ENCODE results near the gene WSCD2. TPM values are rescaled to one million over a fixed set of nuclear protein-coding genes. Genes with fewer than 3 reads are reported as not detected.

WSCD2 gene
- total RNA-seq, 4 donors from 2014 or later: 6.7 TPM; not detected in 3

GRCh38 chr12:108253540-108253939, 124.5 kb downstream of the WSCD2 start:
- no peaks in the 10 kb centered on the region for H3K27me3 ChIP-seq
- no peaks in the 10 kb centered on the region for H3K36me3 ChIP-seq
- H3K4me3 ChIP-seq: no peak overlapping the region
- no peaks in the 10 kb centered on the region for H3K4me1 ChIP-seq
- H3K9me3 ChIP-seq: no peaks in the 10 kb centered on the region
- no peak overlapping the region for H3K27ac ChIP-seq
- TF ChIP-seq POLR2A (IDR thresholded peaks at IDR 0.05): no peak
- no peak for TF ChIP-seq CTCF (IDR thresholded peaks at IDR 0.05)
- no peak for DNase-seq

- Histone ChIP-seq H3K4me3 (no peak overlapping the region), H3K27me3 (no peaks in the 10 kb centered on the region), H3K4me1 (no peaks in the 10 kb centered on the region), H3K27ac (no peak overlapping the region), H3K36me3 (no peaks in the 10 kb centered on the region), H3K9me3 (no peaks in the 10 kb centered on the region)
- no peak for TF ChIP-seq CTCF (IDR thresholded peaks at IDR 0.05)
- TF ChIP-seq POLR2A (IDR thresholded peaks at IDR 0.05): no peak
- no peak for DNase-seq
Measured at GRCh38 chr12:108254030-108254429, 124.9 kb downstream of the WSCD2 start.

GRCh38 chr12:108254517-108255251, 125.6 kb downstream of the WSCD2 start:
- H3K27ac ChIP-seq: no peak overlapping the region
- H3K27me3 ChIP-seq: no peaks in the 10 kb centered on the region
- no peak overlapping the region for H3K4me3 ChIP-seq
- no peaks in the 10 kb centered on the region for H3K4me1 ChIP-seq
- no peak for DNase-seq
- H3K9me3 ChIP-seq: no peaks in the 10 kb centered on the region
- TF ChIP-seq POLR2A (IDR thresholded peaks at IDR 0.05) (no peak), CTCF (IDR thresholded peaks at IDR 0.05) (no peak)
- no peaks in the 10 kb centered on the region for H3K36me3 ChIP-seq

- no peak for TF ChIP-seq POLR2A (IDR thresholded peaks at IDR 0.05)
- TF ChIP-seq CTCF (IDR thresholded peaks at IDR 0.05): no peak
- no peak for DNase-seq
- Histone ChIP-seq H3K27ac (no peak overlapping the region), H3K4me1 (no peaks in the 10 kb centered on the region), H3K27me3 (no peaks in the 10 kb centered on the region), H3K4me3 (no peak overlapping the region), H3K36me3 (no peaks in the 10 kb centered on the region), H3K9me3 (no peaks in the 10 kb centered on the region)
Measured at GRCh38 chr12:108255252-108255602, 126.1 kb downstream of the WSCD2 start.

- Histone ChIP-seq H3K4me3 (no peak overlapping the region), H3K27me3 (no peaks in the 10 kb centered on the region), H3K27ac (no peak overlapping the region), H3K9me3 (peaks cover 0 to 3% (median 0%) of the 10 kb centered on the region in 4 donors), H3K36me3 (no peaks in the 10 kb centered on the region), H3K4me1 (no peaks in the 10 kb centered on the region)
- no peak for TF ChIP-seq POLR2A (IDR thresholded peaks at IDR 0.05)
- TF ChIP-seq CTCF (IDR thresholded peaks at IDR 0.05): no peak
- DNase-seq: no peak
Measured at GRCh38 chr12:108257004-108257403, 127.9 kb downstream of the WSCD2 start.

Measured in Peyer's patch (tissue), 4 donors.